Measurements from ENCODE around the gene GRIA1. TPM values are rescaled to one million over a fixed set of nuclear protein-coding genes. Genes with fewer than 3 reads are reported as not detected.

Gene GRIA1
- total RNA-seq, 1 experiment from 2014 or later = not detected

DNA sequence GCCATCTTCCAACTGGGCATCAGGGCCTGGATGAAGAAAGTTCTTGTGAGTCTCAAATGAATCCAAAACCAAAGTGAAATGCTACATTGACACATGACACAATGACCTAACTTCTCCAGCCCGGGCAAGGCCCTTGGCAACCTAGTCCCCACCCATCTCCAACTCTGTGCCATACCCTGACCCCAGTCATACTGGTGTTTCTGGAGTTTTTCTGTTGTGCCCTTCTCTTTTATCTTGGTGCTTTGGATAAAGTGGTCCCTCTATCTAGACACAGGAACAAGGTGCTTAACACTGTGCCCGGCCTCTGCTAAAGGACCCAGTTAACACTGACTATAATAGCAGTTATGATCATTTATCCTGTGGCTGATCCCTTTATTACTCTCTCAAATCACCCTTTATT lies 149.8 kb downstream of the GRIA1 start:
- Histone ChIP-seq H3K27ac (ENCODE audit: low read length) (no peak overlapping the region), H3K9me3 (ENCODE audit: control insufficient read depth, insufficient read depth, low read depth, low read length) (no peaks in the 10 kb centered on the region), H3K36me3 (ENCODE audit: control insufficient read depth, insufficient read depth, low read length) (no peaks in the 10 kb centered on the region), H3K27me3 (ENCODE audit: control insufficient read depth, insufficient read depth, low read length) (no peaks in the 10 kb centered on the region), H3K4me3 (ENCODE audit: low read depth in 2 of 2, low read length in 2 of 2) (no peak overlapping the region), H3K4me1 (ENCODE audit: control insufficient read depth, insufficient read depth, low read length) (no peaks in the 10 kb centered on the region)
- in situ Hi-C loops (cut with HindIII; ENCODE audit: low pct_unique_long_range_greater_than_20kb, low sequenced_read_pairs) = no loop called here
- ATAC-seq = no peak
- intact Hi-C loops (cut with micrococcal nuclease; ENCODE audit: unreplicated experiment) = no loop called here
- no TSS peak for BruUV-seq (replicated peaks)
- CTCF ChIA-PET = no interaction called here
- DNase-seq (ENCODE audit: low read depth, low spot score) = no peak
- TF ChIP-seq TCF7L2 (IDR thresholded peaks at IDR 0.05; ENCODE audit: low read depth, low read length) = no peak
- no peak for TF ChIP-seq POLR2AphosphoS5 (IDR thresholded peaks at IDR 0.05; ENCODE audit: low read depth, low read length)
- no peak for TF ChIP-seq SIN3A (IDR thresholded peaks at IDR 0.05; ENCODE audit: borderline replicate concordance, insufficient read depth, low read depth, low read length)
- TF ChIP-seq, protein P1, sequence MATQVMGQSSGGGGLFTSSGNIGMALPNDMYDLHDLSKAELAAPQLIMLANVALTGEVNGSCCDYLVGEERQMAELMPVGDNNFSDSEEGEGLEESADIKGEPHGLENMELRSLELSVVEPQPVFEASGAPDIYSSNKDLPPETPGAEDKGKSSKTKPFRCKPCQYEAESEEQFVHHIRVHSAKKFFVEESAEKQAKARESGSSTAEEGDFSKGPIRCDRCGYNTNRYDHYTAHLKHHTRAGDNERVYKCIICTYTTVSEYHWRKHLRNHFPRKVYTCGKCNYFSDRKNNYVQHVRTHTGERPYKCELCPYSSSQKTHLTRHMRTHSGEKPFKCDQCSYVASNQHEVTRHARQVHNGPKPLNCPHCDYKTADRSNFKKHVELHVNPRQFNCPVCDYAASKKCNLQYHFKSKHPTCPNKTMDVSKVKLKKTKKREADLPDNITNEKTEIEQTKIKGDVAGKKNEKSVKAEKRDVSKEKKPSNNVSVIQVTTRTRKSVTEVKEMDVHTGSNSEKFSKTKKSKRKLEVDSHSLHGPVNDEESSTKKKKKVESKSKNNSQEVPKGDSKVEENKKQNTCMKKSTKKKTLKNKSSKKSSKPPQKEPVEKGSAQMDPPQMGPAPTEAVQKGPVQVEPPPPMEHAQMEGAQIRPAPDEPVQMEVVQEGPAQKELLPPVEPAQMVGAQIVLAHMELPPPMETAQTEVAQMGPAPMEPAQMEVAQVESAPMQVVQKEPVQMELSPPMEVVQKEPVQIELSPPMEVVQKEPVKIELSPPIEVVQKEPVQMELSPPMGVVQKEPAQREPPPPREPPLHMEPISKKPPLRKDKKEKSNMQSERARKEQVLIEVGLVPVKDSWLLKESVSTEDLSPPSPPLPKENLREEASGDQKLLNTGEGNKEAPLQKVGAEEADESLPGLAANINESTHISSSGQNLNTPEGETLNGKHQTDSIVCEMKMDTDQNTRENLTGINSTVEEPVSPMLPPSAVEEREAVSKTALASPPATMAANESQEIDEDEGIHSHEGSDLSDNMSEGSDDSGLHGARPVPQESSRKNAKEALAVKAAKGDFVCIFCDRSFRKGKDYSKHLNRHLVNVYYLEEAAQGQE (IDR thresholded peaks at IDR 0.05; ENCODE audit: insufficient read depth in 1 of 2, low read depth in 2 of 2, low read length in 1 of 2) = no peak
- TF ChIP-seq, protein P2, sequence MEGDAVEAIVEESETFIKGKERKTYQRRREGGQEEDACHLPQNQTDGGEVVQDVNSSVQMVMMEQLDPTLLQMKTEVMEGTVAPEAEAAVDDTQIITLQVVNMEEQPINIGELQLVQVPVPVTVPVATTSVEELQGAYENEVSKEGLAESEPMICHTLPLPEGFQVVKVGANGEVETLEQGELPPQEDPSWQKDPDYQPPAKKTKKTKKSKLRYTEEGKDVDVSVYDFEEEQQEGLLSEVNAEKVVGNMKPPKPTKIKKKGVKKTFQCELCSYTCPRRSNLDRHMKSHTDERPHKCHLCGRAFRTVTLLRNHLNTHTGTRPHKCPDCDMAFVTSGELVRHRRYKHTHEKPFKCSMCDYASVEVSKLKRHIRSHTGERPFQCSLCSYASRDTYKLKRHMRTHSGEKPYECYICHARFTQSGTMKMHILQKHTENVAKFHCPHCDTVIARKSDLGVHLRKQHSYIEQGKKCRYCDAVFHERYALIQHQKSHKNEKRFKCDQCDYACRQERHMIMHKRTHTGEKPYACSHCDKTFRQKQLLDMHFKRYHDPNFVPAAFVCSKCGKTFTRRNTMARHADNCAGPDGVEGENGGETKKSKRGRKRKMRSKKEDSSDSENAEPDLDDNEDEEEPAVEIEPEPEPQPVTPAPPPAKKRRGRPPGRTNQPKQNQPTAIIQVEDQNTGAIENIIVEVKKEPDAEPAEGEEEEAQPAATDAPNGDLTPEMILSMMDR (IDR thresholded peaks at IDR 0.05) = no peak
- POLR2A ChIA-PET = no interaction called here

DNA sequence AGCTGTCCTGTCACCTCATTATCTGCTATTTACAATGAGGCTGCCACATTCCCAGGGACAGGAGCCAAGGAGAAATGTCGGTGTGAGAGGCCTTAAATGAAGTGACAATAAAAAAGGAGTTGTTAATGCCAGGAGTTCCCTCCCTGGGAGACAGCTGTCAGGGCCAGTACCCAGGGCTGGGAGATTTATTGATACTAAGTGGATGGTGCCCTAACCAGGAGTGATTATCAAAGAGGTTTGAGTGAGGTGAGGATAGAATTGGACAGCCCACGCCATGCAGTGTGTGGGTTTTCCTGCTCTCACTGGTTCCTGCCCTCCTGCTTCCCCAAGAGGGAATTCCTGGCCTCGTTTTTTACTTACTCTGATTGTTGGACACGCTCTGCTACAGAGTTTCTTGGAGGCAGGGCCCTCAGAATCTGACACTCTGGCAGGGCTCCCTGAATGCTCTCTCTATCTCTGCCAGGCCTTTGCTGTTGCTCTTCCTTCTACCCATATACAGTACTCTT lies 150.8 kb downstream of the GRIA1 start:
- no peaks in the 10 kb centered on the region for H3K9me3 ChIP-seq (ENCODE audit: control insufficient read depth, insufficient read depth, low read depth, low read length)
- TF ChIP-seq, protein P2 (IDR thresholded peaks at IDR 0.05) = no peak
- TF ChIP-seq, protein P1 (IDR thresholded peaks at IDR 0.05; ENCODE audit: insufficient read depth in 1 of 2, low read depth in 2 of 2, low read length in 1 of 2) = no peak
- TF ChIP-seq SIN3A (IDR thresholded peaks at IDR 0.05; ENCODE audit: borderline replicate concordance, insufficient read depth, low read depth, low read length) = no peak
- TF ChIP-seq TCF7L2 (IDR thresholded peaks at IDR 0.05; ENCODE audit: low read depth, low read length) = no peak
- TF ChIP-seq POLR2AphosphoS5 (IDR thresholded peaks at IDR 0.05; ENCODE audit: low read depth, low read length) = no peak
- DNase-seq (ENCODE audit: low read depth, low spot score) (no peak), ATAC-seq (no peak)
- in situ Hi-C loops (cut with HindIII; ENCODE audit: low pct_unique_long_range_greater_than_20kb, low sequenced_read_pairs) = no loop called here
- no peaks in the 10 kb centered on the region for H3K27me3 ChIP-seq (ENCODE audit: control insufficient read depth, insufficient read depth, low read length)
- no peaks in the 10 kb centered on the region for H3K4me1 ChIP-seq (ENCODE audit: control insufficient read depth, insufficient read depth, low read length)
- BruUV-seq (replicated peaks) = no TSS peak
- intact Hi-C loops (cut with micrococcal nuclease; ENCODE audit: unreplicated experiment) = no loop called here
- POLR2A ChIA-PET = no interaction called here
- H3K27ac ChIP-seq (ENCODE audit: low read length) = no peak overlapping the region
- CTCF ChIA-PET = no interaction called here
- H3K36me3 ChIP-seq (ENCODE audit: control insufficient read depth, insufficient read depth, low read length) = no peaks in the 10 kb centered on the region
- H3K4me3 ChIP-seq (ENCODE audit: low read depth in 2 of 2, low read length in 2 of 2) = no peak overlapping the region
